Sigmoid colon (tissue), 4 donors: ENCODE results near the gene RFNG.

Source experiments
- CTCF ChIP-seq, 4 experiments: fragments of 450-650 bp in 3 of 4; fragments of 200-600 bp in 1 of 4; IDR thresholded peaks; one replicate each; pipeline ENCODE4 v1.5.1; 2016 to 2019; ENCODE audit warnings: antibody characterized with exemption in 4 of 4, mild to moderate bottlenecking in 3 of 4, moderate library complexity in 2 of 4
- EP300 ChIP-seq, 4 donors: sonication (generic); formaldehyde crosslinking; IDR thresholded peaks; one replicate each; pipeline ENCODE4 v1.6.1; 2017; ENCODE audit warnings: antibody characterized with exemption in 4 of 4
- POLR2A ChIP-seq, 2 donors: fragments of 450-650 bp; IDR thresholded peaks; one replicate each; pipeline ENCODE4 v1.6.1; 2016; ENCODE audit warnings: antibody characterized with exemption in 2 of 2, mild to moderate bottlenecking in 2 of 2, moderate library complexity in 2 of 2
- POLR2AphosphoS5 ChIP-seq, 4 donors: sonication (generic); formaldehyde crosslinking; IDR thresholded peaks; one replicate each; pipeline ENCODE4 v1.6.1; 2017; ENCODE audit warnings: antibody characterized with exemption in 4 of 4

DNA sequence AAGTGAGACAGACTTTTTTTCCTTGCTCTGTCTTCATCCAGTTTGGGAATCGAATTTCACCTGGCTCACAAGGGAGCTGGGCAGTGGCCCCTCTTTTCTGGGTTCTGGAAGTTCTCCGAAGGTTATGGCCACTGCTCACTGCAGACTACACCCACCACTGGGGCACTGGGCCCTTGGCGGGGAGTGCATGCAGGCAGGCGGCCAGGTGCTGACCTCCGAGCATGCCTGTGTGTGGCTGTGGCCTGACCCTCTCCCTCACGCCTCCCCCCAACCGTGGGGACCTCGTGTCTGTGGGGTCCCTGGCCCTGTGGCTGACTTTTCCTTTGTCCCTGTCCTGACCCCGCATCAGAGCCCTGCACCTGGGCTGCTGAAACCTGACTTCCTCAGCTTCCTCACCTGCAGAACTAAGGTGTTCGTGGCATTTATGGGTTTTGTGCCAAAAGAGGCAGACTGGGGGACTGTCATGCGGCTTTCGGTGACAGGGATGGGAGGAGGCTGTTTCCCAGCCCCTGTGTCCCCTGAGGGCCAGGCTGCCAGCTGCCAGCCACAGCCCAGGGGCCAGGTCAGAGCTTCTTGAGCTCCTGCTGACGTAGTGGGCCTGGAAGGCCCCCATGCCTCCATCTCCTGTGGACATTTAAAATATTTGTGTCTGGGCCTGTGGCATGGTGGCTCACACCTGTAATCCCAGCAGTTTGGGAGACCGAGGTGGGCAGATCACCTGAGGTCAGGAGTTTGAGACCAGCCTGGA, 52.7 kb downstream of the RFNG start:
- TF ChIP-seq CTCF (IDR thresholded peaks at IDR 0.05) (no peak), EP300 (IDR thresholded peaks at IDR 0.05) (no peak), POLR2A (IDR thresholded peaks at IDR 0.05) (no peak), POLR2AphosphoS5 (IDR thresholded peaks at IDR 0.05) (no peak)
